Neural progenitor cell (in vitro differentiated cells): ENCODE results near the gene UBXN11.

ENCODE experiments used
- CTCF ChIP-seq: fragments of 200-600 bp; sonication (generic); IDR thresholded peaks from 2 replicates; pipeline ENCODE4 v1.5.1; 2017; ENCODE audit warnings: antibody characterized with exemption, mild to moderate bottlenecking
- EZH2 ChIP-seq: fragments of 200-600 bp; sonication (generic); IDR thresholded peaks from 2 replicates; pipeline ENCODE4 v1.6.1; 2017; ENCODE audit warnings: antibody characterized with exemption, mild to moderate bottlenecking, moderate library complexity
- EZH2phosphoT487 ChIP-seq: fragments of 200-600 bp; sonication (generic); IDR thresholded peaks from 2 replicates; pipeline ENCODE4 v1.6.1; 2017; ENCODE audit warnings: antibody characterized with exemption

GRCh38 chr1:26269198-26269550, 37.3 kb downstream of the UBXN11 start:
- TF ChIP-seq EZH2 (no peak), CTCF (no peak), EZH2phosphoT487 (no peak)
